Anterior cingulate cortex (tissue), 58 donors: ENCODE results near the gene TECTA.
"Not testable (repeated sequence)": the region's sequence is repeated elsewhere in the genome, so short reads cannot be mapped to it uniquely, and the experiment has no call there.

Experiments used
- DNase-seq, 58 donors: peaks; one replicate each; lab custom pipeline; 2025; lab: John Stamatoyannopoulos, UW

TECTA gene

DNA sequence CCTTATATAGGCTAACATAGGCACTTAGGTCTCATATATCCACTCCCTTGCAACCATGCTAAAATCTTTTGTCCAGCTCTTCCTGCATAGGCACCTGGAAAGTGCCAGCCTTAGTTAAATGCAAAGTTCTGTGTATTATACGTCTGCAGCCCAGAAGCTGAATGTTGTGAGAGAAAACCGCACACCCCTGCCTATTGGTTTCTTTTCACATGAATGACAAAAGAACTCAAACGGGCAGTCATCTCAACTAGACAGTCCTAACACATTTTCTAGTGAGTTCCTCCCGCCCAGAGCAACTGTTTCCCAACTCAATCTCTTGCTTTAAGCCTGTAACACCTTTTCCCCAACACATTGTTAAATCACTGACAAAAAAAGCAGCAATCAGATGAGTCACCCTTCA is 122.1 kb downstream of the TECTA start:
- no peak for DNase-seq

- no peak for DNase-seq
These were observed 124.3 kb downstream of the TECTA start for GRCh38 chr11:121225382-121225781.

DNA sequence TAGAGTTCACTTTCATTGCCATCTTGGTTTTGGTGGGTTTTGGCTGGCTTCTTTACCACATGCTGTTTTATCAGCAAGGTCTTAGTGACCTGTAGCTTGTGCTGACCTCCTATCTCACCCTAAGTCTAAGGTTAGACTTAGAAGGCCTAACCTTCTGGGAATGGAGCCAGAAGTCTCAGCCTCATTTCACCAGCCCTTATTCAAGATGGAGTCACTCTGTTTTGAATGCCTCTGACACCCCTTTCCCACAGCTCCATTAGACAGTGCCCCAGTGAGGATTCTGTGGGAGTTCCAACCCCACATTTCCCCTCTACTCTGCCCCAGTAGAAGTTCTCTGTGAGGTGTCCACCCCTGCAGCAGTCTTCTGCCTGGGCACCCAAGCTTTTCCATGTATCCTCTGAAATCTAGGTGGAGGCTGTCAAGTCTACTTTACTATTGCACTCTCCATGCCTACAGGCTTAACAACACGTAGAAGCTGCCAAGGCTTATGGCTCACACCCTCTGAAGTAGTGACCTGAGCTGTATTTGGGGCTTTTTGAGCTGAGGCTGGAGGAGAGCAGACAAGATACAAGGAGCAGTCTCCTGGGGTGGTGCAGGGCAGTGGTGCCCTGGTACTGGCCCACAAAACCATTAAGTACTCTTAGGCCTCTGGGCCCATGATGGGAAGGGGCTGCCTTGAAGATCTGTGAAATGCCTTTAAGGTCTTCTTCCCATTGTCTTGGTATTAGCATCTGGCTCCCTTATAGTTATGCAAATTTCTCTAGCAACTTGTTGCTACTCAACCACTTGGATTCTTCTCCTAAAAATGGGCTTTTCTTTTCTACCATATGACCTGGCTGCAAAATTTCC is 125.6 kb downstream of the TECTA start:
- no peak for DNase-seq

DNA sequence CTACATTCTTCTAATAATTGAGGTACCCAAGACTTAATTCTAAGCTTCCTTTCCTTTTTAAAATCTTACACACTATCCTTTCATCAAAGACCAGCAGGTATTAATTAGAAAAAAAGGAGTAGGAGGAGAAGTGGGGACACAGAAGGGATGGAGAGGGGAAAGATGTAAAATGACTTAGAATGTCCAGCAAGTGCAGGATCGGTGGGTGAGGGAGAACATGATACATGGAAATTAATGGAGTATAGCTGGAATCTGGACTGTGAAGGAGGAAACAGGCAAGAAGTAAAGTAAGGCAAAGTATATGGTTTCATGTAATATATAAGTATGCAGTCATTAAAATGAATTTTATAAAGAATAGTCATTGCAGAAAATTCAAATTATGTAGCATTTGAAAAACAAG is 127.8 kb downstream of the TECTA start:
- DNase-seq, result no peak

DNA sequence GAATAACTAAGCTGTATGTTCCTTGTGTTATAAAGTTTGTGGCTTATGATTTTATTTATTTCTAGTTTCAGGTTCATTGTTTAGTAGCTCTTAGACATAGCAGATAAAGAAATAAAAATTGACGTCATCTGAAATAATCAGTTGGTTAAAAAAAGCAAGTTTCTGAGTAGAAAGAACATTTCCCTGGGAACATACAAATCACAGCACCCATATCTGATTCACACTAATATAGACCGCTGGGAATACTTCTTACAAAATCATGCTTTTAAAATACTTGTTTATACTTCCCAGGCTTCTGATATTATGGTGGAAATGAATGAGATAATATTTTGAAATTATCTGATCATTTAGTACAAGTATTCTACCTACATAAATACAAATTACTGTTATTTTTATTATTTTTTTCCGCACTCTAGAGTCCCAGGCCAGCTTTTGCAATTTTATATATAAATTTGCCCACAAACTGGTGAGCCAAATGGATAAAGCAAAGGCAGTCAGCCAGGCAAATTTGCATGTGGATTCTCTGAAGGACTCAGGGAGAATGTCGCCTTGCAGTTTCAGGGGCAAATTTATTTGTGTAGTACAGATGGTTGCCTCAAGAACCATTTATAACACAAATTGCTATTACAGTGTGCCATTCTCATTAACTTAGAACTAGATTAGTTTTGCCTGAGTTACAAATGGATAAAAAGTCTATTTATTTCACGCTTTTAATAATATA is 128.6 kb downstream of the TECTA start:
- DNase-seq, result no peak

DNA sequence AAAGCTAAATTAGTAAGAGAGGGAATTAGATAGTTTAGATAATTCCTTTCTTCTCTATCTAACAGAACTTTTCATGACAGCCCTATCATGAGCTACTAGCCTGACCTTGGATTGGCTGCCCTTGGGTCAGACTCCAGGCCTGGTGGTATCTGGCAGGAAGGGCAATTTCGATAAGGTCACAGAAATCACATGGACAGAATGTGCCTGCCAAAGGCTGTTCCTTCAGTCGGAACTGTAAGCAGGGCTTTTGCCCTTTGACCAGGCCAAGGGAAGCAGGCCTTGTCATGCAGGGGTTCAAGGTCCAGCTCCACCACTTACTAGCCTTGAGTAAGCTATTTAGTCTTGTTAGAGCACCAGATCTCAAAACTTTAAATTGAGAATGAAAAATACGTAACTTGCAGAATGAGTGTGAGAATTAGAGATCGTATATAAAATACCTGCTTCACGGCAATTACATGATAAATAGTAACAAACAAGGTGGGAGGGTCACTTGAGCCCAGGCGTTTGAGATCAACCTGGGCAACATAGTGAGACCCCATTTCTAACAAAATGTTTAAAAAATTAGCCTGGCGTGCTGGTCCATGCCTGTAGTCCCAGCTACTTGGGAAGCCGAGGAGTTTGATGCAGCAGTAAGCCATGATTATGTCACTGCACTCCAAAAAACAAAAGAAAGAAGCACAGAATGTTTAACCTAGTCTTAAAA is 130.7 kb downstream of the TECTA start:
- no peak for DNase-seq

DNA sequence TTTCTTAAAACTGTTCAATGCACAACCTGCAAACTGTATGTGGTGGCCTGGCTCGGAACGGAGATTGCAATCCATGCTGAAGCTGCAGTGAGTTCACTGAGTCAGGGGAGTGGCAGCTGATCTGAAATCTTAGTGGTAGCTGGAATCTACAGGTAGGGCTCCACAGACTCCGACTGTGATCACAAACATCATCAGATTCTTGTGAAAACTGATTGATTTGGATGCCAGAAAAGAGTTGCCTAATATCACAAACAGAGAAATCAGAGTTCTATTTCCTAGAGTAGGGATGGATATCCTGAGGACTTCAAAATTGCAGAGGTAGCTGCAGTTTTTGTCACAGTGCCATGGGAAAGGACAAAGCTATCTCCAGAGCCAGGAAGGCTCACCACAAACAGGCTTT is 134.0 kb downstream of the TECTA start:
- DNase-seq, result no peak

GRCh38 chr11:121236115-121237001 is 135.3 kb downstream of the TECTA start:
- no peak for DNase-seq

- DNase-seq, result not testable (repeated sequence)
These were observed 136.2 kb downstream of the TECTA start for GRCh38 chr11:121237247-121237646.

GRCh38 chr11:121237686-121238658 is 136.9 kb downstream of the TECTA start:
- DNase-seq, result no peak

DNA sequence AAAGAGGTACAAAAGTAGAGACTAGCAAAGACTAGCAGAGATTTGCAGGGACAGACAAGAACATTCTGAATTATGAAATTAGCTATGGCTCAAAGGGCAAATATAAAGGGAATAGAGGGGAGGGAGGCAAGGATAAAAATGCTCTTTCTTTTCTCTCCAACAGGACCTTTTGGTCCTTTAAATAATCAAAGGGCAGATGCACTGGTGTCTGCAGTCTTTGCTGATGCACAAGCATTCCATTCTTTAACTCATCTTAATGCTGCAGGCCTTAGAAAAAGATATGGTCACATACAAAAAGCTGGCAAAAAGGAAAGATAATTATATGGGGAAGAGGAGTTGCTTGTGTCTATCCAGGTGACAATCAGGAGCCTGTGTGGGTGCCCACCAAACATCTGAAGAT is 137.9 kb downstream of the TECTA start:
- no peak for DNase-seq

DNA sequence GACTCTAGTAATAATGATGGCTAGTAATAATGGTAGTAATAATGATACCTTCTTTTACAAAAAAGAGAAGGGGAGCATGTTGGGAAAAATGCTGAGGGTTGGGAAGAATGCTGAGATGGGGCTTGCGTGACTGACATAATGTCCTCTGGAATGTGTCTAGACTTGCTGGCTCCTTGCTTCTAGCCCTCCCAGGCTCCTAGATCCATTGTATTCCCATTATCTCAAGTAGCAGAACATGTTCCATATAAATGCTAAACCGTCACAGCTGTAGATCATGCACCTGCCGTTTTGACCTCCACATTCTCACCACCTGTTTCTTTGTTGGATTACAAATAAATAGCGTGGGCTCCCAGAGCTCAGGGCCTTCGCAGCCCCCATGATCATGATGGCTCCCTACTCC is 139.0 kb downstream of the TECTA start:
- not testable (repeated sequence) for DNase-seq

GRCh38 chr11:121240650-121241303 is 139.7 kb downstream of the TECTA start:
- no peak for DNase-seq
